CD4-positive, alpha-beta T cell treated with Interleukin-15 for 1 hour (primary cell): ENCODE data around the gene GRID1.

Source experiments
- DNase-seq: peaks from one replicate; pipeline ENCODE4 v3.0.0-alpha.2; 2020

GRID1 gene

GRCh38 chr10:86366033-86366901 lies at the start of gene GRID1:
Gene GRID1 (minus strand): TSS chr10:86366795.
- peak; percentile 12 for DNase-seq

DNA sequence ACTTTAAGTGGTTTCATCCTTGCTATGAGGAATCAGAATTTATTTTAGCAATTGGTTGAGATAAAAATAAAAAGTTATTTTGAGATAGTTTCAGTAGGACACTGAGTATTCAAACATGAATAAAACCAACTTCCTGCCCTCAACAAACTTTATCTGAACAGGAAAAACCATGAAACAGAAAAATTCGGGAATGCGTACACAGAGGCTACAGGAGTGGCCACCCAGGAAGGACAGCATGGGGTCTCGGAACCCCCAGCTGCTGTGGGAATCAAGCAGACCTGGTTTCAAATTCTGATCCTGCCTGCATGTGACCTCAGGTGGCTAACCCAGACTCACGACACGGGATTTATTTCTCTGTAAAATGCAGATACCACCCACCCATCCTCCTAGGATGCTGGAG lies 49.0 kb upstream of the GRID1 start:
- no peak for DNase-seq

DNA sequence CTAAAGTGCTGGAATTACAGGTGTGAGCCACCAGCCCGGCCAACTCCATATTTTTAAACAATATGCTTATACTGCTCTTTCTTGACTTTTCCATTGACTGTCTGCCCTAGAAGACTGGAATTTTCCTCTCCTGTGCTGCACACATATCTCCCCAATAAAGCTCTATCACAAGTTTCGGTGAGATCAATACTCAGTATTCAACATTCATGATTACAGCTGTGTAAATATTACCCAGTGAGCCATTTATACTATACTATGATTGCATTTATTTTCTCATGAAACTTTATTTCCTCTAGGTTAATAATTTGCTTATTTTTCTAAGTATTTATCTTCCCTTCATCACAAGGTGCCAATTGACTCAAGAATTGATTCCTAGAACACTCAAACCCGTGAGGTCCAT lies 48.5 kb upstream of the GRID1 start:
- DNase-seq = no peak

- no peak for DNase-seq
These were observed 46.6 kb upstream of the GRID1 start for GRCh38 chr10:86413046-86413728.

GRCh38 chr10:86411852-86412560 lies 45.4 kb upstream of the GRID1 start:
- DNase-seq = no peak

GRCh38 chr10:86411281-86411841 lies 44.8 kb upstream of the GRID1 start:
- no peak for DNase-seq

DNA sequence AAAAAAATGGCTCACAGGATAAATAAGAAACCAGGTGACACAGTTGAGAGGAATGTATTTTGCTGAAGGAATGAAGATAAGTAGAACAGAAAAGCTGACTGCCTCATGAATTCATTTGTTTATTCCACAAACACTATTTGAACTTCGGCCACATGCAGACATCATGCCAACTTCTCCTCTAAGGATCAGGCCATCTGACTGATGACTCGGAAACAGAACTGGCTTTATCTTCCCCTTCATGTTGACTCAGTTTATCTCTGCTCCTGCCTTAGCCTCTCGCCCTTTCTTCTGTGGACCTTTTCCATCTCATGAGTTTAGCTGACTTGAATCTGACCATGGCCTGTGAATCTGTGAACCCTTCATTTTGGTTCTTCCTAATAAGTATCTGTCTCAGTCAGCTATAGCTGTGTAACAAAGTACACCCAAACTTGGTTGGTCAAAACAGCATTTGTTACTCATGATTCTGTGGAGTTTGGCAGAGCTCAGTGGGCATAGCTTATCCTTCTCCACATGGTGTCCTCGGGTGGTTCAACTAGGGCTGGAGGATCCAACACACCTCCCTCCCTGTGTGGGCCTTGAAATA lies 44.0 kb upstream of the GRID1 start:
- DNase-seq = no peak

- DNase-seq = no peak
These were observed 42.6 kb upstream of the GRID1 start for GRCh38 chr10:86409183-86409582.

DNA sequence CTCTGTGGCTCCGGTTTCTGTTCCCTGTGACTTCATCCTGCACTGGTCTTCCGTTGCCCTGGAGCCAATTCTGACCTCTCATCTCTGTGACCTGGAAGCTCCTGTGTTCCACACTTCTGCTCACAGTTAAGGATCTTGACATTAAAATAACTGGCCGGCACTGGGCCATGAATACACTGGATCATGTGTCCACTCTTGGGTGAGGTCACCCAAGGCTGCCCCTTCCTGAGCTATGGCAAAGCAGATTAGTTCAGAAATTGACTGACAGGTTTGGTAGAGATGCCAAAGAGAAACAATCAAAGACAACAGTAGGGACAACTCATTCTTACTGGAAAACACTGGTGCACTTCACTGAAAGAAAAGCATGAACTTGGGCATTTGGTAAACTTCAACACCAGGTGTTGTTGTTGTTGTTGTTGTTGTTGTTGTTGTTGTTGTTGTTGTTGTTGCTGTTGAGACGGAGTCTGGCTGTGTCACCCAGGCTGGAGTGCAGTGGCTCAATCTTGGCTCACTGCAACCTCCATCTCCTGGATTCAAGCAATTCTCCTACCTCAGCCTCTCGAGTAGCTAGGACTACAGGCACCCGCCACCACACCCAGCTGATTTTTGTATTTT lies 36.7 kb upstream of the GRID1 start:
- DNase-seq = no peak

DNA sequence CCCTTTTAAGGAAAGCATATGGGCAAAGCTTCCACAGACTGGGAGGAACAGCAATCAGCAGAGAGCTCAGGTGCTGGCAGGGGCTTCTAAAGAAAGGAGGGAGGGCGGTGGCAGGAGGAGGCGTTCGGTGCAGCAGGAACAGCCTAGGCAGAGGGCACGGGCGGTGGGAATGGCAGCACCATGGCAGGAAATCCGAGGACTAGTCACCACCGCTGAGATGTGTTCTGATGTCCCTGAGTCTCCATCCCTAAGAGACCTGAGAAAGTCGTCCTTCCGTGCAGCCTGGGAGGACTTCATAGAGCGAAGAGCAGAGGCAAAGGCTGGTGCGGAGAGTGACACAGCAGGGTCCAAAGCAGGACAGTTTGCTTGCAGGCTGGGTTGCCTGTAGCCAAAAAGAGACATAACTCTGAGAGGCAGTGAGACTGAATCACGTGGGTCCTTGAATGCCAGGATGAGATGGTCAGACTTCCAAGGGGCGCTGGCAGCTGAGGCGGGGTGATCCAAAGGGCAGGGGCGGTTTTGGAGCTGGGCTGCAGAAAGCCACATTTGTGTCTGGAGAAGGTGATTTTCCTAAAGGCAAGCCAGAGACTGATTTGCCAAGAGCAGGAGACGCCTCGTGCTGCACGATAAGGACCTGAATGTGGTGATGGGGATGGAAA lies 35.8 kb upstream of the GRID1 start:
- no peak for DNase-seq

- DNase-seq = no peak
These were observed 35.1 kb upstream of the GRID1 start for GRCh38 chr10:86401588-86402282.

GRCh38 chr10:86400705-86401587 lies 34.4 kb upstream of the GRID1 start:
- DNase-seq = peak; percentile 67

DNA sequence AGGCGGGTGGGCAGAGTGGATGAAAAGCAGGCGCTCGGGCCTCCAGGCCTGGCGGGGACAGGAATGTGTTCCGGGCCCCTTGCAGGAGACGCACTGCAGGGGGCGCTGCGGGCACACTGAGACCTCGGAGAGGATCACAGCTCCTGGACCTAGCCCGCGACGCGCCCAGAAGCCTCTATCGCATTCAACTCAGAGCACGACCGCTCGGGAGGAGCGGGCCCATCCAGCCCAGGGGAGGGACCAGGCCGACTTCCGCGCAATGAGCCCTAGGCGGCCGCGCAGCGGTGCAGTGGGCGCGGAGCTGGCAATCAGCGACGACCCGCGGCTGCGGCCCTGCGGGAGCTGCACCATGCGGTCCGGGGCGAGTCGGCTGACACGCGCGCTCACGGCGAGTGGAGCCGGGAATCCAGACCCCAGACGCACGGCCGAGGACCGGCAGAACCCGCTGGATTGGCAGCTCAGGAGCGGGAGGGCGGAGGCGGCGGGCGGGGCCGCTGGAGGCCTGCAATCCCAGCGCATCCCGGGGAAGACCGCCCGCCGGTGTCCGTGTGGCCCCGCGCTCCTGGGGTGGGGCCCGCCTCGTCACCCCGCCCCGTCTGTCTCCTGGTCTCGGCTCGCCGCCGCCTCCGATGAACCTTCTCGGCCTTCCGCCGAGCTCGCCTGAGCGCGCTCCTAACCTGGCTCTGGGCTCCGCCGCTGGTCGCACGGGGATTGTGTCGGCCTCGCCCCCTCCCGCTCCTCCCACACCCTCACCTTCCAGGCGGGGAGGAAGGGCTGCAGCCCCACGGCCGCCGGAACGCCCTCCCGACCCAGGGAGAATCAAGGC lies 33.5 kb upstream of the GRID1 start:
- DNase-seq = peak; percentile 89

DNA sequence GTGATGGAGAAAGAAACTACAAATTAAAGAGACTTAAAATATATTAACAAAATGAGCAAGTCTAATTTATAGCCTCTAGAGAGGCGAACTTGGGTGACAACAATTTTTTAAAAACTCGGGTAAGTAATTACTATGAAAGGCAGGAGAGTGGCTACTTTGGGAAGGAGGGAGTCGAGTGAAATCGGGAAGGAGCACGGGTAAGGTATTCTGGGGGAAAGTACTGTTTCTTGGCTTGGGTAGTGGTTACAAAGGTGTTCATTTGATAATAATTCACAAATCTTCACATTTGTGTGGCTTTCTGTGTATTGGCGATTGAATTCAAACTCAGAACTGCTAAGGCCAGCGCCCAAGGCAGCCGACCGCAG lies 32.9 kb upstream of the GRID1 start:
- no peak for DNase-seq

DNA sequence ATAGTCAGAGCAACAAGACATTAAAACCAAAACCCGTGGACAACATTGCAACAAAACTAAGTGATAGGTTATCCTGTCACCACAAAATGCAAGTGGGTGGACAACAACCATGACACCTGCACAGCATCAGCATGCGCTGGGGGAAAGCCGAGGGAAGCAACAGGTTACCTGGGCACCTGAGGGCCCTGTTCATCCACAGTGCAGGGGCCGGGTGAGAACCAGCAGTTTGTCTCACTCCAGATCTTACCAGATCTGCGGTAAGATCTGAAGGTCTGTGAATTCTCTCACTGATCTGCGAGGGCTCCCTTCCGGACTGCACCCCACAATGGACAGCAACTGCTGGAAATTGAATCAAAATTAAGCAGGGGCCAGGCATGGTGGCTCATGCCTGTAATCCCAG lies 30.5 kb upstream of the GRID1 start:
- DNase-seq = no peak

DNA sequence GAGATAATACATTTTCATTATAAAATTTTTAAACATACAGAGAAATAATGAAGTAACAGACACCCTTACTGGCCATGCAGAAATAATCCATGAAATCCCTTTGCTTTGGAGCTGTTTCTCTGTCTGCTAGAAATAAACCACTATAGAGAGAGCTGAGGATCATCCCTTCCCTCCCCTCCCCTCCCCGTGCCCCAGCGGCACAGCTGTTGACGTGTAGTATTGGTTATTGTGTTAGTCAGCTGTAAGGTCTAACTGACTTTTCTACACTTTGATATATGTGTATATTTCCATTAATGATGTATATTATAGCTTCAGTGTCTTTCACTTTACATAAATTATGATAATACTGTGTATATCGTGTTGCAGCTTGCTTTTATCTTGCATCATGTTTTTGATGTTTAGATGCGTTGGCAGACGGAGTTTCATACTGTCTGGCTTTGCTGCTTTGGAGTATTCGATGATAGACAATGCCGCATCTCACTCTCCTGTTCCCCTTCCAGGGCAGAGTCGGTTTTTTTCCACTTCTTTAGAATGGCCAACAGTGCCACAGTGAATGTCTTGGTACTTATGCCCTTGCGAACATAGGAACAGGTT lies 27.4 kb upstream of the GRID1 start:
- DNase-seq = no peak

GRCh38 chr10:86393362-86393761 lies 26.8 kb upstream of the GRID1 start:
- DNase-seq = no peak

DNA sequence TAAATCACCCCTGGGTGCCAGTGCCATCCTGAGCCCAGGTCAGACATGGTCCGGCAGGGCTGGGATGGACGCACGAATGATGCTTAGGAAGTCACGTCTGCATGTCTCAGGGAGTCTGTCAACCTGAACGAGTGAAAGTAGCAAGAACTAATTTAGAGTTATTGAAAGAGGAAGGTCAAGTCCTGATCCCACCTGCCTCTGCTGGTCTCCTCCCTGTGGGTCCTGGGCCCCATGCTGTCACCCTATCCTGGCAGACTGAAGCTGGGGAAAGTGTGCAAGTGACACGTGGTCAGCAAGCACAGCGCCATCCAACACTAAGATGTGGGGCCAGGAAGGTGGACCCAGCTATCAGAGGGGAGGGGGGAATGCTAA lies 26.1 kb upstream of the GRID1 start:
- no peak for DNase-seq
